Right ventricle myocardium superior (tissue), 1 donor: ENCODE data around the gene LGALS8. TPM values are rescaled to one million over a fixed set of nuclear protein-coding genes. Genes with fewer than 3 reads are reported as not detected.
A peak's percentile ranks its signal among the peaks of the same experiment; 100 is the strongest.
"Not testable (repeated sequence)": the region's sequence is repeated elsewhere in the genome, so short reads cannot be mapped to it uniquely, and the experiment has no call there.

Experiments used
- ATAC-seq: fragments of 200-7000 bp; cut with Tn5 transposase; one replicate; pipeline ENCODE4 v1.9.1; 2020; ENCODE audit warnings: mild to moderate bottlenecking; ENCODE audit not compliant: poor library complexity
- DNase-seq: peaks from one replicate; pipeline ENCODE4 v3.0.0-alpha.2; 2020
- intact Hi-C: fragments of 100-400 bp; cut with DNase I; formaldehyde crosslinking; loops from one replicate; pipeline ENCODE4 v1.11.2; 2022
- long read RNA-seq: library from polyadenylated mRNA; unstranded; transcript quantifications from one replicate; pipeline ENCODE4 v2.0.0, GENCODE V29; 2021
- total RNA-seq: library from RNA; stranded (reverse); fragmentation: NEBNext Ultra II Directional; extraction: Animal tissue kit (Norgen Biotek cat#: 25700); gene quantifications from one replicate; pipeline ENCODE4 v1.2.1, GENCODE V29; 2021
- donor health status: DM: no; HTN: yes; CAD: no; lungs with severe emphysema.

Gene LGALS8
- 78.2 TPM for total RNA-seq
- long read RNA-seq, full-length matches to known transcripts = 56 of 87 reads
- long read RNA-seq, partial matches to known transcripts = 17 of 87 reads
- long read RNA-seq, other reads (novel, unspliced or antisense) = 14 of 87 reads

DNA sequence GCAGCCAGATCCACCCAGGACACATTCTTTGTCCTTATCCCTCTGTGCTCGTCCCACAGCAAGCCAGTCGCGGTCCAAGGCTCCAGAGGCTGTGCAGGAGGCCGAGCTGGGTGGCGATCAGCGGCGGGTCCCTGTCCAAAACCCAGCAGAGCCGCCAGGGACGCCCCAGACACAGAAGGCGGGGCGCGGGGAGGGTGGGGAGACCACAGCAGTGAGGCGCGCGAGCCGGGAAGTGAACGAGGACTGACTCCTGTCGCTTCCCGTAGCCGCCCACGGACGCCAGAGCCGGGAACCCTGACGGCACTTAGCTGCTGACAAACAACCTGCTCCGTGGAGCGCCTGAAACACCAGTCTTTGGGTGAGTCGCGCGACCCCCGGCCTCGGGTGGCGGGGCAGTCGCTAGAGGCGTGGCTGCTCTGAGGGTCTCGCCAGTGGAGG is at the start of gene LGALS8:
Gene LGALS8 (plus strand): TSS at position 279 of the 438 bp plus-strand sequence. CDS start 2,089 bp downstream, outside the sequence.
- intact Hi-C loops = no loop called here
- ATAC-seq = peak; percentile 97

DNA sequence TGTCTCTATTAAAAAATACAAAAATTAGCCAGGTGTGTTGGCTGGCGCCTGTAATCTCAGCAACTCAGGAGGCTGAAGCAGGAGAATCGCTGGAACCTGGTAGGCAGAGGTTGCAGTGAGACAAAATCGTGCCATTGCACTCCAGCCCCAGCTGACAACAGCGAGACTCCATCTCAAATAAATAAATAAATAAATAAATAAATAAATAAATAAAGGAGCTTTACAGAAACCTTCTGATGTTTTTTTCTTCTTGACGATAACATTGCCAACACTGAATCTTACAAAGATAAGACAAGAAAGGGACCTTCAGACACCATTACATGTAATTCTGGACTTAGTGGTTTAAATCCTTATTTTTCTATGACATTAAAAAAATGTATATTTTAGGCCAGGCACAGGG is 47.8 kb upstream of the LGALS8 start:
- DNase-seq = no peak
- intact Hi-C loops = no loop called here
- ATAC-seq = no peak

More for the DNA sequence above, at the start of gene LGALS8:
- DNase-seq = peak; percentile 95

DNA sequence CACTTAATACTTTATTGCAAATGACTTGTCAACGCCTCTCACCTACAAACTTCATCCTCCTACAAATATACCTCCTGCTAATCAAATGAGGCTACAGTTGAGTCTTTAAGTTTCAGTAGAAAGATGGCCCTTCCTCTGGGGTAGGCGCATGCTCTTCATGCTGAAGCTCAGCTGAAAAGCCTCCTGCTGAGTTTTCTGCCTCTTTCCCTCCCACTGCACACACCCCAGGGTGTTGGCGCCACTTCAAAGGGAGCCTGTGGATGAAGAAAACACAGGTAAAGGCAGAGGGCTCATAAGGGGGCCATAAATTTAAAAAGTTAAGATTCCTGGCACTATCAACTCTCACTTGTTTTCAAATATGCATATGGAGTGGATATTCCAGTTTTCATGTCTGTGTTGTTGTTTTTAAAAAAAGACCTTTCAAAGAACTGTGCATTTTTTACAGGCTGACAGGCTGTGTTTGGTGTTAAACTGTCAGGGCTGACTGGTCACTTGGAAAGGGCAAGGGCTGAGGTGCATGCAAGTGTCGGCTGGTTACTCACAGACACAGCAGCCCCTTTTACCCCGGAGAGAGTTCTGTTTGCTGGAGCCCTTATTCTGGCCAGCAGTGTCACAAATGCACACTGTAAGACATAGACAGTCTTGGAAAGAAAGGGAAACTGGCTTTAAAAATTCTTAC is 42.9 kb upstream of the LGALS8 start:
- DNase-seq = no peak
- intact Hi-C loops = no loop called here
- ATAC-seq = no peak

DNA sequence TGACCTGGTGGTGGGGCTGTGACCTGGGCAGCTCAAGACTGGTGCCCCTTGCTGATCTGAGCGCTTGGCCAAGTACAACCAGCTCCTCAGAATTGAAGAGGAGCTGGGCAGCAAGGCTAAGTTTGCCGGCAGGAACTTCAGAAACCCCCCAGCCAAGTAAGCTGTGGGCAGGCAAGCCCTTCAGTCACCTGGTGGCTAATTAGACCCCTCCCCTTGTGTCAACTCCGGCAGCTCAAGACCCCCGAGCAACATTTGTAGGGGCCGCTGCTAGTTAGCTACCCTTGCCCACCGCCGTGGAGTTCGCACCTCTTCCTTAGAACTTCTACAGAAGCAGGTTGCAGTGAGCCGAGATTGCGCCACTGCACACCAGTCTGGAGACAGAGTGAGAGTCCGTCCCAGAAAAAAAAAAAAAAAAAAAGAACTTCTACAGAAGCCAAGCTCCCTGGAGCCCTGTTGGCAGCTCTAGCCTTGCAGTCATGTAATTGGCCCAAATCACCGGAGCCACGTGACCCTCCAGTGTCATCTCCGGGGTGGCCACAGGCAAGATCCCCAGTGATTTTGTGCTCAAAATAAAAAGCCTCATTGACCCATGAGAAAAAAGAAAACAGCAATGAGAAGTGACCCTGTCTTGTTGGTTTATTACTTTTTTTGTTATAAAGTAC is 39.3 kb upstream of the LGALS8 start:
- ATAC-seq (no peak), DNase-seq (no peak)
- intact Hi-C loops = no loop called here

DNA sequence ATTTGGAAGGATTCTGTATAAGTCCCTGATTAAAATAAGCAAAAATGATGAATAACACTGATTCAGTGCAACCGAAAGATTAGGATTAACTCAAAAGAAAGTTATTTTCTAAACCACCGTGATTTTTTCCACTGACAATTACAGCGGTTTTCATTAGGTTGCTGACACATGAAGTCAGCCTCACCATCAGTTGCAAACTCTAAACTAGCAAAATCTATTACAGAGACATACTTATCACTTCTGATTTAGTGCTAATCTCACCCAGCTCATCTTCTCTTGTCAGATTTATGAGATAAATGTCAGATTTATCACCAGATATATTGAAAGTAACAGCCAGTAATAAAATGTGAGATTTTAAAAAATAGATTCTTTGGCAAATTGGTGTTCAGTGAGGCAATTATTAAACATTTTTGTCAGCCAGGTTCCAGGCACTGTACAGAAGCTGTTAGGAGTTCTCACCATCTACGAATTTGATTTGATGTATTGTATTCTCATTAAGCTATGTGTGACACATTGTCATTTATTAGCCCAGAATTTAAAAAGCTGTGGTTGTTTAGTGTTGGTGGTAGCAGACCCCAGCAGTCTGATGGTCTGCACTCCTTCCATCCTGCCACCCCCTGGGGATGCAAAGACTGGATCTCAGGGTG is 37.3 kb upstream of the LGALS8 start:
- no peak for DNase-seq
- ATAC-seq = no peak
- intact Hi-C loops = loop anchor here (5.0 kb wide), 1 partner anchor 379 kb away; no protein-coding TSS in a partner anchor

DNA sequence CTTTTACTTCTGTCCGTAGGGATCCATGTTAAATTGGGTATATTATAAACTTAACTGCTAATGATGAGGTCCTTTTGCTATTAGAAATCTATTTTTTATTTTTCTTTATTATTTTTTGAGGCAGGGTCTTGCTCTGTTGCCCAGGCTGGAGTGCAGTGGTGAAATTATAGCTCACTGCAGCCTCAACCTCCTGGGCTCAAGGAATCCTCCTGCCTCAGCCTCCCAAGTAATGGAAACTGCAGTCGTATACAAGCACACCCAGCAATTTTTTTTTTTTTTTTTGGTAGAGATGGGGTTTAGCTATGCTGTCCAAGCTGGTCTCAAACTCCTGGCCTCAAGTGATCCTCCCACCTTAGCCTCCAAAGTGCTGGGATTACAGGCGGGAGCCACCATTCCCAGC is 34.6 kb upstream of the LGALS8 start:
- ATAC-seq, DNase-seq: not testable (repeated sequence)
- intact Hi-C loops = loop anchor here (5.0 kb wide), 1 partner anchor 382 kb away; no protein-coding TSS in a partner anchor

DNA sequence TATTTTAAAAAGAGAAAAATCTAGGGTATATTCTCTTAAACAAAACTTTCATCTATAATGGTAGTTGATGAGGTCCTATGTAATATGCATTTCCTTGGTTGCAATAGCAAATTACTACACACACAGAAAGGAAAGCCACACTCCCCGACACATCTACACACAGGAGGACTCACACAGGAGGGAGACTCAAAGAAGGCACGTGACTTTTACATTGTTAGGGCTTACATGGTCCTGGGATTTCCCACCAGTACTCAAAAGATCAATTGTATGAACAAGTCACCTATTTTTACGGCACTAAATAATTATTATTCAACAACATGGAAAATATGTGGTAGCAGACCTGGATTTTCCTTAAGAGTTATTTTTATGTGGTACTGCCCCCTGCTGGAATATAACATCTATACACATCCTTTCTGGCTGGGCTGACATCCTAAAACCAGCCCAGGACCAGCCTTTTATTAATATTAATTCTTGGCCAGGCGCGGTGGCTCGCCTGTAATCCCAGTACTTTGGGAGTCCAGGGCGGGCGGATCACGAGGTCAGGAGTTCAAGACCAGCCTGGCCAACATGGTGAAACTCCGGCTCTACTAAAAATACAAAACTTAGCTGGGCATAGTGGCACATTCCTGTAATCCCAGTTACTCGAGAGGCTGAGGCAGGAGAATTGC is 33.9 kb upstream of the LGALS8 start:
- intact Hi-C loops = loop anchor here (5.0 kb wide), 1 partner anchor 383 kb away; no protein-coding TSS in a partner anchor
- ATAC-seq = peak; percentile 65
- no peak for DNase-seq

DNA sequence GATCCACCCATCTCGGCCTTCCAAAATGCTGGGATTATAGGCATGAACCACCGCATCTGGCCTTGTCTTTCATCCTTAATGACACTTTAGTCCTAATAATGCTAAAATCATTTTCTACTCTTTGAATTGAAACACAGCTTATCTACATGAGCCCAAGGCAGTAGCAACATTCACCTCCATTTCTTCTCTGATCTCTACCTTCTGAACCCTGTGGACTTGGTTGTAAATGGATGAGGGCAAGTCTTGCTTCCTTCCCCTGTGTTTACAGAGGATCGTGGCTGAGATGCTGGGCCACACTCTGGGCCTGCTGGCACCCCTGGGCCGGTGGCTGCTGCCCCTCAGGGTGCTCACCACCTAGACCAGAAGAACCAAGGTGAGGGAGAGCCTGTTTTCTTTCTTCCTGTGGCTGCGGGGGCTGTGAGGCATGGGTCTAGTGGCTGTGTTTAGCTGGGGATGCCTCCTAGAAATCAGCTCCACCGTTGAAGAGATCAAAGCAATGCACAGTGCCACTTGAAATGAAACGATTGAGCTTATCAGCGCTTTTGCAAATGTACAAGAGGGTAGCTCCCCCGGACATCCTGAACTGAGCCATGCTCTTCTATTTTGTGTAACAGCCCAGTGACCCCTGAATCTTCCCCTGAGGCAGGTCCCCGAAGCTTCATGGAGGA is 32.2 kb upstream of the LGALS8 start:
- intact Hi-C loops = no loop called here
- no peak for DNase-seq
- ATAC-seq = no peak

DNA sequence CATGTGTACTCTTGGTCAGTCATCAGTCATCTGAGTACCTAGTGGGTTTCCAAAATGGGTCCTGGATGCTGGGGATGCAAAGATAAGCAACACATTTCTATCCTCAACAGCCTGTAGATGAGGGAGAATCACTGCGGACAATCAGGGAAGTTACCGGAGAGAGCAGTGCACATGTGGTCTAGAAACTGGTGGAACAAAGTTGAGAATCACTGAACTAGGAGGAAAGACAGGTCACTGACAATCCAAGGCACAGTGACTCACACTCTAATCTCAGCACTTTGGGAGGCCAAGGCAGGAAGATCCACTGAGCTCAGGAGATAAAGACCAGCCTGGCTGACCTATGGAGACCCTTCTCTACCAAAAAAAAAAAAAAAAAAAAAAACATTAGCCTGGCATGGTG is 31.4 kb upstream of the LGALS8 start:
- ATAC-seq (no peak), DNase-seq (no peak)
- intact Hi-C loops = no loop called here

DNA sequence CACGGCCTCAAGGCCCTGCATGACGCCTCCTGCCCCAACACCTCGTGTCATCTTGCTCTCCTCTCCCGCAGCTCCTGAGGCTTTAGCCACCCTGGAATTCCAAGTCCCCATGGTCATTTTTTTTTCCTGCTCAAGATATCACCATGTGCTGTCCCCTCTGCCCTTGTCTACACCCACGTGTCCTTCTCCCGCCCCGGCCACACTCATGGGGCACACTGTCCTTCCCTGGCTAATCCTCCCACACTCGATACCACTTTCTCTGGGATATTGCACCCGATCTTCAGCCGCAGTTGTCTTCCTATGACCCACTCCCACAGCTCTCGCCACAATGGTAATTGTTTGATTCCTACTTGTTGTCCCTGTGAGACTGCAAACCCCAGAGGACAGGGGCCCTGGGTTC is 29.7 kb upstream of the LGALS8 start:
- ATAC-seq (peak; percentile 39), DNase-seq (no peak)
- intact Hi-C loops = no loop called here

DNA sequence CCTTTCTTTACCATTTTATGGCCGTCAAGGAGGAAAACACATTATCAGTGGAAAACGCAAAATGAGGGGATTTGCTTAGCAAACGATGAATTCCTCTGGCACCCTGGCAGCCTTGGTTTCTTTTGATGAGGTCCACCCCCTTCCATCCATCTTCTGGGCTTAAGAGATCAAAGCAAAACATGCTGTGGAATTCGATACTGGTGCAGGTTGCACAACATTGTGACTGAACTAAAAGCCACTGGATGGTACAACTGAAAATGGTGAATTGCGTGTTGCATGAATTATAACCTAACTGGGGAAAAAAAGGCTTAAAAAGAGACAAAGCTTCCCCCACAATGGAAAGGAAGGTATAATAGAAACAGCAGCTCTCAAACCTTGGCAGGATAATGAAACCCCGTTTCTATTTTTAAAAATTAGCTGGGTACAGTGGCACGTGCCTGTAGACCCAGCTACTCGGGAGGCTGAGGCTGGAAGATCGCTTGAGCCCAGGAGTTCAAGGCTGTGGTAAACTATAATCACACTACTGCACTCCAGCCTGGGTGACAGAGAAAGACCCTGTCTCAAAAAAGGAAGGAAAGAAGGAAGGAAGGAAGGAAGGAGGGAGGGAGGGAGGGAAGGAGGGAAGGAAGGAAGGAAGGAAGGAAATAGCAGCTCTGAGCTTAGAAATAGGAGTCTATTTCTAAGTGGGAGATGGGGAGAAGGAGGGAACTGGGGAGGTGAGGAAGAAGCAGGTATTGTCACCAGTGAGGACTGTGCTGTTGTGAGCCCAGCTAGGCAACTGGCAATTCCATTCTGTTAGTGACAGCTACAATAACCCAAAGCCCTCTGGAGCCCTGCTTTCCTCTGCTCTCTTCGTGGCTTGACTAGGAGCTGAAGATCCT is 29.0 kb upstream of the LGALS8 start:
- ATAC-seq = peak; percentile 72
- DNase-seq = no peak
- intact Hi-C loops = no loop called here

DNA sequence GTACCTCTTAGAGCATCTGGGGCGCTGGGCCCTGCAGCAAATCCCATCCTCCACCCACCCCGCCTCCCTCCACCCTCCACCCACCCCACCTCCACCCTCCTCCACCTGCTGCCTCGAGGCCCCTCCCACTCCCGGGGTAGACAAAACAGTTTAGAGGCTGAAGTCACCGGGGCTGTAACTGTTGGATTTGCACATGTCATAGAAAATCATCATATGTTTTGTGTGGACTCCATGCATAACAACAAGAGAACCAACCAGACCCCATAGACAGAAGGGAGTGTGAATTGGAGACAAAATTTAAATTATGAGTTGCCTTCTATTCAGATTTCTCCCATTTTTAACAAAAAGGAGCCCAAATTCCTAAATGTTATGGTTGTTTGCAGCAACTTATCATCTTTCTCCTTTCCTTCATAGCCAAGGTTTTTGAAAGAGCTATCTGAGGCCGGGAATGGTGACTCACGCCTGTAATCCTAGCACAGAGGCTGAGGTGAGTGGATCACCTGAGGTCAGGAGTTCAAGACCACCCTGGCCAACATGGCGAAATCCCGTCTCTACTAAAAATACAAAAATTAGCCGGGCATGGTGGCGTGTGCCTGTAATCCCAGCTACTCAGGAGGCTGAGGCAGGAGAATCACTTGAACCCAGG is 28.2 kb upstream of the LGALS8 start:
- DNase-seq (no peak), ATAC-seq (peak; percentile 28)
- intact Hi-C loops = no loop called here

DNA sequence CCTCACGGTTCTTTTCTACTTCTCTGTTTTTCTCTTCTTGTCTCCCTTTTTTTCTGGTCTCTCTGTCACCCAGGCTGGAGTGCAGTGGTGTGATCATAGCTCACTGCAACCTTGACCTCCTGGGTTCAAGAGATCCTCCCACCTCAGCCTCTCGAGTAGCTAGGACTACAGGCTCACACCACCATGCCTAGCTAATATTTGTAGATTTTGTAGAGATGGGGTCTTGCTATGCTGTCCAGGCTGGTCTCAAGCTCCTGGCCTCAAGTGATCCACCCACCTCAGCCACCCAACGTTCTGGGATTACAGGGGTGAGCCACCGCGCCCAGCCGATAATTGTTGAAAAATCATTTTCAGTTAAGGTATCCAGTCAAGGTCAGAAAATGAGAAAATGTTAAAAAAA is 25.9 kb upstream of the LGALS8 start:
- intact Hi-C loops = no loop called here

DNA sequence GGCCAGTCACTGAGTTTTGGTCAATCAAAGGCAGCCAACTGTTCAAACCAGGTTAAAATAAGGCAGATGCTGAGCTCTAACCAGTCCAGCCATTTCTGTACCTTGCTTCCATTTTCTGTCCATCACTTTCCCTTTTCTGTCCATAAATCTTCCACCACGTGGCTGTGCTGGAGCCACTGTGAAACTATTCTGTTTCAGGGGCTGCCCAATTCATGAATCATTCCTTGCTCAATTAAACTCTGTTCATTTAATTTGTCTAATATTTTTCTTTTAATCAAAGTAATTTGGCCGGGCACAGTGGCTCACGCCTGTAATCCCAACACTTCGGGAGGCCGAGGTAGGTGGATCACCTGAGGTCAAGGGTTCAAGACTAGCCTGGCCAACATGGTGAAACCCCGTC is 22.7 kb upstream of the LGALS8 start:
- DNase-seq (no peak), ATAC-seq (no peak)
- intact Hi-C loops = no loop called here

More for the DNA sequence above, 25.9 kb upstream of the LGALS8 start:
- DNase-seq (no peak), ATAC-seq (no peak)

DNA sequence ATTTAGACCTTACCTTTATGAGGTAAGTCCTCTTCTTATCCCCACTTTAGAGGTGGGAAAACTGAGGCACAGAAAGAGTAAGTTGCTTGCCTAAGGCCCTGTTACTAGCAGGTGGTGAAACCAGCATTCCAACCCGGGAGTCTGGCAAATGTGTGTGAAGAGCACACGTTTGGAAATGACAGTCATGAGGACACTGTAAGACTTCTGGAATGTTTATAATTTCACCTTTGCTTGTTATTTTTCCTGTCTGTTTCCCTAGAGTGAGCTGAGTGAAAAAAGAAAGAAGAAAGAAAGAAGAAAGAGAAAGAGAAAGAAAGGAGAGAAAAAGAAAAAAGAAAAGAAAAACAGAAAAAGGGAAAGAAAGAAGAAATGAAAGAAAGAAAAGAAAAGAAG is 21.2 kb upstream of the LGALS8 start:
- intact Hi-C loops = no loop called here
- ATAC-seq (no peak), DNase-seq (no peak)

DNA sequence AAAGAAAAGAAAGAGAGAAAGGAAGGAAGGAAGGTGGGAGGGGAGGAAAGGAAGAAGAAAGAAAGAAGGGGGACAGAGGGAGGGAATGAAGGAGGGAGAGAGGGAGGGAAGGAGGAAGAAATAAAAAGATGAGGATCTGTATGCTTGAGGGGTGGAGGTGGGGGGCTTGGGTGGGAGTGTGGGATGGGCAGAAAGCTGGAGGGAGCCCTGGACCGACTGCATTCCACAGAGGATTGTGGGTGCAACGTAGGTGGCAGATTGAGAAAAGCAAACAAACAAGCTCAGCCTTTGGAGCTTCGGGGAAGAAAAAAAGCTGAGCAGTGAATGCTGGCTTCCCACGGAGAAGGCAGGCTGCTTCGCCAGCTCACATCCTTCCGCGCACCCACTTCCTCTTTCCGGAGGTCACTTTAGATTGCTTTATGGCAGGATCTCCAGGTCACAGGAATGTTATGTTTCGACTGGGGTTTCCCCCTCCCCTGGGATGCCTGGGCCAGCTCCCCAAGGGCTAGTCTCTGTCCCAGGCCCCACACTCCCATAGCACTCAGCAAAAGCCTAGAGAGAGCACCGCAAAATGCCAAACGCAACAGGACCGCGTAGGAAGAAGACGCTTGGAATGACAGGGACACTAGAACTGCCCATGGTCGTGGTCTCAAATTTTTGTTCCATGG is 20.7 kb upstream of the LGALS8 start:
- DNase-seq (peak; percentile 68), ATAC-seq (peak; percentile 11)
- intact Hi-C loops = no loop called here

DNA sequence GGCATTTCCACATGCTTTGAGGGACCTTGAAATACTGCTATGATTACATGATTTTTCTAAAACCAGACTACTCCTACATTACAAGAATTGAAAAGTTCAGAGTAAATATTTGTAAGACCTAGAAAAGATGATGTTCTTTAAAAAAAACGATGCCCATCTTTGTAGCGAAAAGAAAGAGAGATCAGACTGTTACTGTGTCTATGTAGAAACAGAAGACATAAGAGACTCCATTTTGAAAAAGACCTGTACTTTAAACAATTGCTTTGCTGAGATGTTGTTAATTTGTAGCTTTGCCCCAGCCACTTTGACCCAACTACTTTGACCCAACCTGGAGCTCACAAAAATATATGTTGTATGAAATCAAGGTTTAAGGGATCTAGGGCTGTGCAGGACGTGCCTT is 19.4 kb upstream of the LGALS8 start:
- intact Hi-C loops, ATAC-seq, DNase-seq: not testable (repeated sequence)
